Mucosa of rectum (tissue), 2 donors: ENCODE data around the gene ASIC3.
A peak's percentile ranks its signal among the peaks of the same experiment; 100 is the strongest.

Experiments
- H3K27ac ChIP-seq, 2 donors: one replicate each; pipeline ENCODE4 v1.7.0; 2013; ENCODE audit warnings: inconsistent platforms in 2 of 2, low read depth in 2 of 2, low read length in 2 of 2
- H3K27me3 ChIP-seq, 2 donors: one replicate each; pipeline ENCODE4 v1.7.0; 2013; ENCODE audit warnings: low read length in 2 of 2; ENCODE audit not compliant: control insufficient read depth in 2 of 2, insufficient read depth in 2 of 2
- H3K36me3 ChIP-seq, 2 donors: one replicate each; pipeline ENCODE4 v1.7.0; 2013; ENCODE audit warnings: low read length in 2 of 2; ENCODE audit not compliant: control insufficient read depth in 2 of 2, insufficient read depth in 2 of 2
- H3K4me1 ChIP-seq, 2 donors: one replicate each; pipeline ENCODE4 v1.7.0; 2013; ENCODE audit warnings: low read length in 2 of 2, mild to moderate bottlenecking in 1 of 2; ENCODE audit not compliant: control insufficient read depth in 2 of 2, insufficient read depth in 2 of 2
- H3K4me3 ChIP-seq, 2 donors: one replicate each; pipeline ENCODE4 v1.7.0; 2013; ENCODE audit warnings: low read length in 2 of 2
- H3K9ac ChIP-seq, 2 donors: one replicate each; pipeline ENCODE4 v1.7.0; 2013; ENCODE audit warnings: low read length in 2 of 2, low read depth in 1 of 2, mild to moderate bottlenecking in 1 of 2
- H3K9me3 ChIP-seq, 2 donors: one replicate each; pipeline ENCODE4 v1.7.0; 2013; ENCODE audit warnings: low read length in 2 of 2; ENCODE audit not compliant: control insufficient read depth in 2 of 2
- donor health status: healthy.
- donor health status: Normal muscosa, but diverticular disease.

The ASIC3 gene

DNA sequence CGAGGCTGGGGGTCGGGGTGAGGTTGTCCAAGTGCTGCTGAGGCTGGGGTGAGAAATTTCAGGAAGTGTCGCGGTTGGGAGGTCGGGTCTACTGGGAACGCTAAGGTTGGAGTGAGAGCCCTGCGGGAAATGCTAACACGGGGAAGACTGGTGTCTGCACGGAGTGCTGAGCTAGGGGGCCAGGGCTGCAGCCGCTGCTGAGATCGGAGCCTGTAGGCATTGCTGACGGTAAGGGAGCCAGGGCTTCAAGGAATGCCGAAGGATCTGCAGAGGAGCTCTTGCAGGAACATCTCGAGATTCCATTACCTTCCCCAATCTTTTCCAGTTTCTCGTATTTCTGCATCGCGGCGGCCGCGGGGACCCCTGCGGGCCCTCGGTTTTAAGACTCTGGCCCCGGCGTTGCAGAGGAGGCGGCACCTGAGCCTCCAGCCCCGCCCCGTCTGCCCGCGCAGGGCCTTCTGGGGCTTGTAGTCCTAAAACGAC lies 9.2 kb downstream of the ASIC3 start, which contains the start of gene CDK5:
Gene CDK5 (minus strand): TSS at position 392 of the 483 bp plus-strand sequence. CDS start 49 bp downstream, at position 343.
- peak within 1 kb of the TSS; percentile 86 to 98 for H3K4me3 ChIP-seq
- H3K9me3 ChIP-seq = no peaks in the 10 kb centered on the region
- peaks cover 41 to 44% of the 10 kb centered on the region in 2 donors for H3K4me1 ChIP-seq
- no peaks in the 10 kb centered on the region for H3K36me3 ChIP-seq
- no peaks in the 10 kb centered on the region for H3K27me3 ChIP-seq
- H3K27ac ChIP-seq = peak within 1 kb of the TSS; percentile 97 to 98
- H3K9ac ChIP-seq = peak within 1 kb of the TSS; percentile 88 to 90

- Histone ChIP-seq H3K4me3 (peak overlapping the region; percentile 86 to 98), H3K9ac (peak overlapping the region; percentile 88 to 90), H3K27me3 (no peaks in the 10 kb centered on the region), H3K27ac (peak overlapping the region; percentile 97 to 98), H3K9me3 (no peaks in the 10 kb centered on the region), H3K4me1 (peaks cover 44 to 47% of the 10 kb centered on the region in 2 donors), H3K36me3 (no peaks in the 10 kb centered on the region)
These were observed 9.9 kb downstream of the ASIC3 start for GRCh38 chr7:151057989-151058780.

- Histone ChIP-seq H3K4me3 (peak overlapping the region; percentile 86 to 98), H3K27ac (peak overlapping the region; percentile 97 to 98), H3K9me3 (no peaks in the 10 kb centered on the region), H3K4me1 (peaks cover 47 to 49% of the 10 kb centered on the region in 2 donors), H3K9ac (peak overlapping the region; percentile 88 to 90), H3K27me3 (no peaks in the 10 kb centered on the region), H3K36me3 (peaks cover 0 to under 1% of the 10 kb centered on the region in 2 donors)
These were observed 10.5 kb downstream of the ASIC3 start for GRCh38 chr7:151058781-151059366.

DNA sequence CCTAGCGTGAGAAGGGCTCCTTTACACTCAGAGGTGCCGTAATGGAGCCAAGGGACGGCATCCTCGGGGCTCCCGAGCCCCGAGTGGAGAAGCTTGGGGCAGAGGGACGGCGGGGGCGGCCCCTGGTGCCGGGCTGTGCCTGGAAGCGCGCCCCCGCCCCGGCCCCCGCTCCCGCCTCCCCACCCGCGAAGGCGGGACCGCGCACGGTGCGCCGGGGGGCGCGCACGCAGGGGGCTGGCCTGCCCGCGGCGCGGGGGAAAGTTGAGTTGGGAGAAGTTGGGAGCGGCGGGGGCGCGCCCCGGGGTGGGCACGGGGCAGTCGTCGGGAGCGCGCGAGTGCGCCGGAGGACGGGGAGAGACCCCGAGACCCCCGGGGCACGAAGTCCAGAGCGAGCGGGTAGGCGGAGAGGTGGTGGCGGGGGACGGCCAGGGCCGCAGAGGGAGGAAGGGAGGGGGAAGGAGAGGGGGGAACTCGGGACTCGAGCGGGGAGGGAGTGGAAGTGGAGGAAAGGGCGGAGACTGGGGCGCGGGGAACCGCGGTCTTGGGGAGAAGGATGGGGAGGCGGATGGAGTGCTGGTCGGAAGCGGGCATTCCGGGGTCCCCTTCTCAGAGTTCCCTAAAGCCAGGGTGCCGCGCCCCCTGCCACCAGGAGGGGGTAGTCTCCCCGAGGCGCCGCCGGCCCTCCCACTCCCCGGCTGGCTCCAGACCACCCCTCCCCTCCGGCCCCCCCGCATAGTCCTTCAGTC lies 11.2 kb downstream of the ASIC3 start, which contains the start of gene SLC4A2:
Gene SLC4A2 (plus strand): TSS at position 223 of the 746 bp plus-strand sequence. CDS start 2,399 bp downstream, outside the sequence.
- Histone ChIP-seq H3K4me3 (peak within 1 kb of the TSS; percentile 86 to 98), H3K27me3 (no peaks in the 10 kb centered on the region), H3K9ac (peak within 1 kb of the TSS; percentile 88 to 90), H3K9me3 (no peaks in the 10 kb centered on the region), H3K36me3 (peaks cover 0 to 6% of the 10 kb centered on the region in 2 donors), H3K27ac (peak within 1 kb of the TSS; percentile 97 to 98), H3K4me1 (peaks cover 47 to 49% of the 10 kb centered on the region in 2 donors)

DNA sequence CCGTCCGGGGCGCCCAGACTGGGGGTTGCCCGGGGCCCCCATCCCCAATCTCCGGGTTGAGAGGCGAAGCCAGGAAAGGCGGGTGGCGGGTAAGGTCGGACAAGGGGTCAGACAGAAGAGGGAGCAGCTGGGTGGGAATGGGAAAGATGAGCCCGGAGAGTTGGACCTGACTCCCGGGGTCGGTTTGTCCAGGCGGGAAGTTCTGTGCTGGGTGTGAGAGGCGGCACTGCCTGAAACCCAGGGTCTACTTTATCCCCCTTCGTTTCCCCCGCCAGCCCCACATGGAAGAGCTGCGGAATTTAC lies 11.7 kb downstream of the ASIC3 start:
- Histone ChIP-seq H3K9ac (peak overlapping the region; percentile 63 to 90), H3K4me1 (peaks cover 47 to 49% of the 10 kb centered on the region in 2 donors), H3K9me3 (no peaks in the 10 kb centered on the region), H3K36me3 (peaks cover 3 to 10% of the 10 kb centered on the region in 2 donors), H3K27me3 (no peaks in the 10 kb centered on the region), H3K27ac (peak overlapping the region; percentile 97 to 98), H3K4me3 (peak overlapping the region; percentile 86 to 98)

- peak overlapping the region; percentile 63 to 90 for H3K9ac ChIP-seq
- peaks cover 5 to 15% of the 10 kb centered on the region in 2 donors for H3K36me3 ChIP-seq
- no peaks in the 10 kb centered on the region for H3K27me3 ChIP-seq
- no peaks in the 10 kb centered on the region for H3K9me3 ChIP-seq
- peaks cover 47 to 49% of the 10 kb centered on the region in 2 donors for H3K4me1 ChIP-seq
- H3K27ac ChIP-seq = peak overlapping the region; percentile 97 to 98
- peak overlapping the region; percentile 86 to 98 for H3K4me3 ChIP-seq
These were observed 12.3 kb downstream of the ASIC3 start for GRCh38 chr7:151060416-151061212.

DNA sequence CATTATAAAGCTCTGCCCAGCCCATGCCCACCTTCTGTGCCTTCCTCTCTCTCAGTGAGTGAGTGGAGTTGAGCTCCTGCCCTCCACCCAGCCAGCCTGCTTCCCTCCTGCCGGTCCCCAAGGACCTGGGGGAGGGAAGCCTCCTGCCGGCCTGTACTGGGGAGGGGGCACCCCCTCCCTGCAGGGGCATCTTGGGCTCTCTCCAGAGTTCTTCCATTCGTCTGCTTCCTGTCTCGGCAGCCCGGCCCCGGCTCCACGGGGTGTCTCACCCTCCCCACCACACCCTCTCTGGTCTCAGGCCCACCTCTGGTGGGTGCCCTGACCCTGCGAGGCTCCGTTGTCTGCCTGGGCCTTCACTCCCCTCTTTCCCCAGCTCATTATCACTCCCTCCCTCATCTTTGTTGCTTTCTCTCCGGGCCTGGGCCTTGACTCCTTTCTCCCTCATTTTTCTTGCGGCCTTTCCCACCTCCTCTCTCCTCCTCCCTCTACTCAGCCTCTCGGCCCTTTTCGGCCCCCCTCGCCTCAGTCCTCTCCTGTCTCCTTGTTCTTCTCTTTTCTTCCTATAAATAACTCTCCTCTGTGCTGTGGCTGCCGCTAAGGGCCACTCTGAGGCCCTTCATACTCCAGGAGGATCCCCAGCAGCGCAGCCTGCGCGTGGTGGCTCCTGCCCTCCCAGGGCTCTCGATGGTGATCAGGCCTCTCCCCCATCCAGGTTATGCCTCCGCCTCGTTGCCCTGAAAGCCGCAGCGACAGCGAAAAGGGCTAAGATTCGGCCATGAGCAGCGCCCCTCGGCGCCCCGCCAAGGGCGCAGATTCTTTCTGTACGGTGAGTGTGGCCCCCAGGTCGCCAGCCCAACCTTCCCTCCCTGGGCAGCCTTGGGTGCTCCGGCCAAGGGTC lies 13.1 kb downstream of the ASIC3 start:
- Histone ChIP-seq H3K9ac (peak overlapping the region in 1 of 2 donors; percentile 14), H3K27ac (peak overlapping the region in 1 of 2 donors; percentile 70), H3K4me1 (peaks cover 47 to 49% of the 10 kb centered on the region in 2 donors), H3K9me3 (no peaks in the 10 kb centered on the region), H3K36me3 (peaks cover 9 to 18% of the 10 kb centered on the region in 2 donors), H3K4me3 (peak overlapping the region; percentile 19 to 86), H3K27me3 (no peaks in the 10 kb centered on the region)

GRCh38 chr7:151062111-151062398 lies 13.7 kb downstream of the ASIC3 start:
- H3K9me3 ChIP-seq = no peaks in the 10 kb centered on the region
- peak overlapping the region in 1 of 2 donors; percentile 48 for H3K4me3 ChIP-seq
- H3K27ac ChIP-seq = peak overlapping the region in 1 of 2 donors; percentile 70
- peaks cover 41 to 44% of the 10 kb centered on the region in 2 donors for H3K4me1 ChIP-seq
- H3K27me3 ChIP-seq = no peaks in the 10 kb centered on the region
- no peak overlapping the region for H3K9ac ChIP-seq
- H3K36me3 ChIP-seq = peaks cover 13 to 20% of the 10 kb centered on the region in 2 donors
